ENCODE data around the gene TRIM29. TPM values are rescaled to one million over a fixed set of nuclear protein-coding genes. Genes with fewer than 3 reads are reported as not detected.

The TRIM29 gene
- not detected for total RNA-seq
- not detected for total RNA-seq (2013)
- 0 to 0.23 (median 0) reads per million in 29 experiments for total RNA-seq

- Histone ChIP-seq H3K27ac (ENCODE audit: low read length) (no peak within 1 kb of the TSS), H3K4me1 (ENCODE audit: control insufficient read depth in 1 of 2, extremely low read depth in 1 of 2, insufficient read depth in 2 of 2, low read length in 2 of 2) (no peaks in the 10 kb centered on the region), H3K36me3 (ENCODE audit: control insufficient read depth in 2 of 2, extremely low read depth in 1 of 2, insufficient read depth in 1 of 2, low read length in 1 of 2) (no peaks in the 10 kb centered on the region), H3K4me3 (ENCODE audit: control insufficient read depth in 1 of 2, extremely low read depth in 1 of 2, low read length in 1 of 2) (no peak within 1 kb of the TSS), H3K9me3 (no peaks in the 10 kb centered on the region), H3K27me3 (replicated peaks in 1 of 2; ENCODE audit: control insufficient read depth in 2 of 2, extremely low read depth in 1 of 2, insufficient read depth in 2 of 2, low read length in 1 of 2) (peaks cover 0 to 14% of the 10 kb centered on the region in 2 experiments)
- no peak for ATAC-seq (replicated peaks in 1 of 4)
- POLR2A ChIA-PET, result no interaction called here
- H3K9me3 Mint-ChIP-seq, result no peaks in the 10 kb centered on the region
- CTCF ChIA-PET, result no interaction called here
- H3K27ac Mint-ChIP-seq, result no peak within 1 kb of the TSS
- no peak within 1 kb of the TSS for H3K4me3 Mint-ChIP-seq
- peak in 3 of 35 experiments; percentile 0 to 23 (median 7) for DNase-seq
- 89% methylated on average over 32 of the region's 41 CpGs for WGBS (ENCODE audit: insufficient coverage)
- peaks cover 9% of the 10 kb centered on the region in 2 donors for H3K27me3 Mint-ChIP-seq
- no peaks in the 10 kb centered on the region for H3K4me1 Mint-ChIP-seq
- no peaks in the 10 kb centered on the region for H3K36me3 Mint-ChIP-seq
These were observed at the start of gene TRIM29 for GRCh38 chr11:120137611-120138521. Gene TRIM29 (minus strand): TSS chr11:120138113. CDS start chr11:120138031, 82 bp downstream.

GRCh38 chr11:120186774-120187591 is 49.1 kb upstream of the TRIM29 start:
- H3K36me3 Mint-ChIP-seq, result no peaks in the 10 kb centered on the region
- POLR2A ChIA-PET, result no interaction called here
- CTCF ChIA-PET, result no interaction called here

GRCh38 chr11:120186456-120186773 is 48.5 kb upstream of the TRIM29 start:
- H3K27ac Mint-ChIP-seq, result no peak overlapping the region
- H3K9me3 Mint-ChIP-seq, result no peaks in the 10 kb centered on the region
- Histone ChIP-seq H3K27ac (ENCODE audit: low read length) (no peak overlapping the region), H3K9me3 (no peaks in the 10 kb centered on the region), H3K4me1 (ENCODE audit: control insufficient read depth in 1 of 2, extremely low read depth in 1 of 2, insufficient read depth in 2 of 2, low read length in 2 of 2) (no peaks in the 10 kb centered on the region), H3K36me3 (ENCODE audit: control insufficient read depth in 2 of 2, extremely low read depth in 1 of 2, insufficient read depth in 1 of 2, low read length in 1 of 2) (no peaks in the 10 kb centered on the region), H3K4me3 (ENCODE audit: control insufficient read depth in 1 of 2, extremely low read depth in 1 of 2, low read length in 1 of 2) (no peak overlapping the region), H3K27me3 (replicated peaks in 1 of 2; ENCODE audit: control insufficient read depth in 2 of 2, extremely low read depth in 1 of 2, insufficient read depth in 2 of 2, low read length in 1 of 2) (peaks cover 0 to 43% of the 10 kb centered on the region in 2 experiments)
- DNase-seq (no peak), ATAC-seq (replicated peaks in 1 of 4) (no peak)
- no peaks in the 10 kb centered on the region for H3K36me3 Mint-ChIP-seq
- CTCF ChIA-PET, result no interaction called here
- POLR2A ChIA-PET, result no interaction called here
- no peaks in the 10 kb centered on the region for H3K4me1 Mint-ChIP-seq
- no peak overlapping the region for H3K4me3 Mint-ChIP-seq
- H3K27me3 Mint-ChIP-seq, result peaks cover 21 to 37% of the 10 kb centered on the region in 2 donors

More at GRCh38 chr11:120186774-120187591, 49.1 kb upstream of the TRIM29 start:
- no peaks in the 10 kb centered on the region for H3K9me3 Mint-ChIP-seq
- WGBS (ENCODE audit: insufficient coverage), result 73% methylated on average over 16 of the region's 17 CpGs
- ATAC-seq (replicated peaks in 1 of 4) (no peak), DNase-seq (peak in 1 of 35 experiments; percentile 4)
- no peaks in the 10 kb centered on the region for H3K9me3 ChIP-seq
- H3K27me3 ChIP-seq (replicated peaks in 1 of 2; ENCODE audit: control insufficient read depth in 2 of 2, extremely low read depth in 1 of 2, insufficient read depth in 2 of 2, low read length in 1 of 2), result peaks cover 0 to 40% of the 10 kb centered on the region in 2 experiments
- no peak overlapping the region for H3K4me3 ChIP-seq (ENCODE audit: control insufficient read depth in 1 of 2, extremely low read depth in 1 of 2, low read length in 1 of 2)
- H3K4me1 Mint-ChIP-seq, result no peaks in the 10 kb centered on the region
- H3K27ac ChIP-seq (ENCODE audit: low read length), result no peak overlapping the region
- no peak overlapping the region for H3K4me3 Mint-ChIP-seq
- H3K4me1 ChIP-seq (ENCODE audit: control insufficient read depth in 1 of 2, extremely low read depth in 1 of 2, insufficient read depth in 2 of 2, low read length in 2 of 2), result no peaks in the 10 kb centered on the region
- H3K36me3 ChIP-seq (ENCODE audit: control insufficient read depth in 2 of 2, extremely low read depth in 1 of 2, insufficient read depth in 1 of 2, low read length in 1 of 2), result no peaks in the 10 kb centered on the region
- peaks cover 21 to 35% of the 10 kb centered on the region in 2 donors for H3K27me3 Mint-ChIP-seq
- no peak overlapping the region for H3K27ac Mint-ChIP-seq

- ATAC-seq (replicated peaks in 1 of 4) (no peak), DNase-seq (peak in 1 of 35 experiments; percentile 4)
- H3K4me3 Mint-ChIP-seq, result no peak overlapping the region
- ChIA-PET CTCF (no interaction called here), POLR2A (no interaction called here)
- no CpG with 5 or more reads among the region's 3 CpGs for WGBS (ENCODE audit: insufficient coverage)
- peaks cover 0 to 42% of the 10 kb centered on the region in 2 experiments for H3K27me3 ChIP-seq (replicated peaks in 1 of 2; ENCODE audit: control insufficient read depth in 2 of 2, extremely low read depth in 1 of 2, insufficient read depth in 2 of 2, low read length in 1 of 2)
- H3K4me1 ChIP-seq (ENCODE audit: control insufficient read depth in 1 of 2, extremely low read depth in 1 of 2, insufficient read depth in 2 of 2, low read length in 2 of 2), result no peaks in the 10 kb centered on the region
- H3K9me3 Mint-ChIP-seq, result no peaks in the 10 kb centered on the region
- H3K27me3 Mint-ChIP-seq, result peaks cover 19 to 37% of the 10 kb centered on the region in 2 donors
- no peak overlapping the region for H3K27ac ChIP-seq (ENCODE audit: low read length)
- no peaks in the 10 kb centered on the region for H3K36me3 Mint-ChIP-seq
- H3K36me3 ChIP-seq (ENCODE audit: control insufficient read depth in 2 of 2, extremely low read depth in 1 of 2, insufficient read depth in 1 of 2, low read length in 1 of 2), result no peaks in the 10 kb centered on the region
- no peaks in the 10 kb centered on the region for H3K9me3 ChIP-seq
- no peaks in the 10 kb centered on the region for H3K4me1 Mint-ChIP-seq
- H3K27ac Mint-ChIP-seq, result no peak overlapping the region
- H3K4me3 ChIP-seq (ENCODE audit: control insufficient read depth in 1 of 2, extremely low read depth in 1 of 2, low read length in 1 of 2), result no peak overlapping the region
These were observed 48.0 kb upstream of the TRIM29 start for GRCh38 chr11:120185706-120186455.

- CTCF ChIA-PET, result no interaction called here
- POLR2A ChIA-PET, result no interaction called here
- Histone ChIP-seq H3K4me3 (ENCODE audit: control insufficient read depth in 1 of 2, extremely low read depth in 1 of 2, low read length in 1 of 2) (no peak overlapping the region), H3K27ac (ENCODE audit: low read length) (no peak overlapping the region), H3K36me3 (ENCODE audit: control insufficient read depth in 2 of 2, extremely low read depth in 1 of 2, insufficient read depth in 1 of 2, low read length in 1 of 2) (no peaks in the 10 kb centered on the region), H3K9me3 (no peaks in the 10 kb centered on the region), H3K4me1 (ENCODE audit: control insufficient read depth in 1 of 2, extremely low read depth in 1 of 2, insufficient read depth in 2 of 2, low read length in 2 of 2) (no peaks in the 10 kb centered on the region), H3K27me3 (replicated peaks in 1 of 2; ENCODE audit: control insufficient read depth in 2 of 2, extremely low read depth in 1 of 2, insufficient read depth in 2 of 2, low read length in 1 of 2) (peaks cover 0 to 41% of the 10 kb centered on the region in 2 experiments)
- no peak overlapping the region for H3K27ac Mint-ChIP-seq
- no peaks in the 10 kb centered on the region for H3K4me1 Mint-ChIP-seq
- no peaks in the 10 kb centered on the region for H3K36me3 Mint-ChIP-seq
- no peak for ATAC-seq (replicated peaks in 1 of 4)
- no peak overlapping the region for H3K4me3 Mint-ChIP-seq
- DNase-seq, result peak in 1 of 35 experiments; percentile 4
- peaks cover 14 to 32% of the 10 kb centered on the region in 2 donors for H3K27me3 Mint-ChIP-seq
- no peaks in the 10 kb centered on the region for H3K9me3 Mint-ChIP-seq
- 73% methylated on average over 3 of the region's 7 CpGs for WGBS (ENCODE audit: insufficient coverage)
These were observed 47.2 kb upstream of the TRIM29 start for GRCh38 chr11:120184946-120185705.
